Measurements from ENCODE around the gene RASSF6.

Gene RASSF6

DNA sequence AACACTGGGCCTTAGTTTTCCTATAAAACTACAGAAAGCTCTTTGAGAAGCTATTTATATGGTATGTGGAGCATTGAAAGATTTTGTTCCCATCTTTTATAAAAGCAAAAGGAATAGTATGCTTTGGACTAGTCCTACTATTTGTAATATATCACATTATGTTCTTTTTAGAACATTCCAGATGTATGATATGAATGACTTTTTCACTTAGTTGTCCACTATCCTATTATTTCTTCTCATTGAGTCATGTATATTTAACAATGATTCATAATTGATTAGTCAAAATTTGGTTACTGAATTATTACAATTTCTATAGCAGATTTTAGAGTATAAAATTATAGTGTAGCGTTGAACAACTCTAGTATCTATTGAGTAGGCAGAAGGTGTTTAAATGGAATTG is 34.2 kb downstream of the RASSF6 start:
- Histone ChIP-seq H3K9me3 (ENCODE audit: severe bottlenecking) (no peaks in the 10 kb centered on the region), H3K36me3 (no peaks in the 10 kb centered on the region), H3K4me3 (ENCODE audit: low read depth, low read length) (no peak overlapping the region), H3K27ac (no peak overlapping the region), H3K27me3 (ENCODE audit: insufficient read depth, low read depth, severe bottlenecking) (no peaks in the 10 kb centered on the region)
- DNase-seq: no peak
- no peak for TF ChIP-seq CTCF (IDR thresholded peaks at IDR 0.05; ENCODE audit: low read depth, low read length)

DNA sequence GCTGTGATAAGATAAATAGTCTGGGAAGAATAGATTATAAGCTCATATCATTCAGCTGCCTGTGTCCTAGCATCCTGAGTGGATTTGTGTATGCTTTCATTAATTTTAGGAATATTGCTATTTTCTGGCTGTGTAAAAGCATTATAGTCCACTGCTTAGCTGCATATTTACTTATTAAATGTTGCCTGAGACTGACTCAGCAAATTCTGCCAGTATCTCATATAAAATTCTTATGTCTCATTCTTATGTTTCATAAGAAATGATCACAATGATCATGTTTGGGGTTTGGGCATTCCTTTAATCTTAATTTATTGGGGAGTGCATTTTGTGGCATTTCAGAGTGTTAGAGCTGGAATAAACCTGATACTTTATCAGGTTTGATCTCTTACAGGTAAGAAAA is 34.9 kb downstream of the RASSF6 start:
- Histone ChIP-seq H3K36me3 (no peaks in the 10 kb centered on the region), H3K4me3 (ENCODE audit: low read depth, low read length) (no peak overlapping the region), H3K9me3 (ENCODE audit: severe bottlenecking) (no peaks in the 10 kb centered on the region), H3K27me3 (ENCODE audit: insufficient read depth, low read depth, severe bottlenecking) (no peaks in the 10 kb centered on the region), H3K27ac (no peak overlapping the region)
- DNase-seq: no peak
- no peak for TF ChIP-seq CTCF (IDR thresholded peaks at IDR 0.05; ENCODE audit: low read depth, low read length)

DNA sequence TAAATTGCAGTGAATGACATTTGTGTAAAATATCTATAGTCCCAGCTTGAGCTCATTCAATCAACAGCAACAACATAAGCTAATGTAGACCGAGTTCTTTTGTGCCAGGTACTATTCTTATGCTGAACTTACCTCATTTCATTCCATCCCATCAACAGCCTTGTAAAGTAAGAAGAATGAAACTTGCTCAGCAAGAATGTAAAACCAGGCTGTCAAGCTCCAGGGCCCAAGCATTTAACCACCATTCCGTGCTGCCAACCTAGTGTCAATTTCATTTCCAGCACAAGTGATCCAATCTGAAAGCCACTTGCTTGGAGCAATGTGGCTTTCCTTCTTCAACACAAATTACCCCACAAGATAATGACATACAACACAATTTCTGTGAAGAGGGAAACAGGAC is 36.6 kb downstream of the RASSF6 start:
- no peak overlapping the region for H3K27ac ChIP-seq
- no peaks in the 10 kb centered on the region for H3K9me3 ChIP-seq (ENCODE audit: severe bottlenecking)
- no peak for TF ChIP-seq CTCF (IDR thresholded peaks at IDR 0.05; ENCODE audit: low read depth, low read length)
- H3K36me3 ChIP-seq: no peaks in the 10 kb centered on the region
- H3K4me3 ChIP-seq (ENCODE audit: low read depth, low read length): no peak overlapping the region
- no peak for DNase-seq
- no peaks in the 10 kb centered on the region for H3K27me3 ChIP-seq (ENCODE audit: insufficient read depth, low read depth, severe bottlenecking)

- no peak overlapping the region for H3K4me3 ChIP-seq (ENCODE audit: low read depth, low read length)
- no peak for DNase-seq
- no peaks in the 10 kb centered on the region for H3K27me3 ChIP-seq (ENCODE audit: insufficient read depth, low read depth, severe bottlenecking)
- H3K27ac ChIP-seq: no peak overlapping the region
- H3K36me3 ChIP-seq: no peaks in the 10 kb centered on the region
- no peak for TF ChIP-seq CTCF (IDR thresholded peaks at IDR 0.05; ENCODE audit: low read depth, low read length)
- no peaks in the 10 kb centered on the region for H3K9me3 ChIP-seq (ENCODE audit: severe bottlenecking)
These were observed 42.9 kb downstream of the RASSF6 start for GRCh38 chr4:73577371-73577770.

- Histone ChIP-seq H3K27ac (no peak overlapping the region), H3K36me3 (no peaks in the 10 kb centered on the region), H3K27me3 (ENCODE audit: insufficient read depth, low read depth, severe bottlenecking) (no peaks in the 10 kb centered on the region), H3K4me3 (ENCODE audit: low read depth, low read length) (no peak overlapping the region), H3K9me3 (ENCODE audit: severe bottlenecking) (no peaks in the 10 kb centered on the region)
- no peak for TF ChIP-seq CTCF (IDR thresholded peaks at IDR 0.05; ENCODE audit: low read depth, low read length)
- DNase-seq: no peak
These were observed 43.9 kb downstream of the RASSF6 start for GRCh38 chr4:73576381-73576780.

DNA sequence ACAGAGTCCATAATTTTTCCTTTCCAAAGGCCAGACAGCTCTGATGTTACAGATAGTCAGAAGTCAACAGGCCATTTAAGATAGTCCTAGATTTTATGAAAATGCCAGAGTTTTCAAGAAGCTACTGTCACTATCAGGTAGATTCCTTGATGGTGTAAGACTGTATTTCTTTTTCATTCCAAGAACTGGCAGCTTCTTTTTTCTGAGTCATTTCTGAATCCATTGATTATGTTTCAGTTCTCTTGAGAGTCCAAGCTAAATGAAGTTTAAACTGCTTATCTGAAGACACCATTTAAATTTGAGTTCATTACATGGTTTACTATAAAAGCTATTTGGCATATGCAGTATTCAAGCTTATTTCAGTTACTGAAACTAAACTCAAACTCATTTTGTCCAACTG is 44.6 kb downstream of the RASSF6 start:
- TF ChIP-seq CTCF (IDR thresholded peaks at IDR 0.05; ENCODE audit: low read depth, low read length): no peak
- H3K27ac ChIP-seq: no peak overlapping the region
- no peaks in the 10 kb centered on the region for H3K36me3 ChIP-seq

More for the DNA sequence above, 44.6 kb downstream of the RASSF6 start:
- H3K27me3 ChIP-seq (ENCODE audit: insufficient read depth, low read depth, severe bottlenecking): no peaks in the 10 kb centered on the region
- H3K9me3 ChIP-seq (ENCODE audit: severe bottlenecking): no peaks in the 10 kb centered on the region
- DNase-seq: no peak
- H3K4me3 ChIP-seq (ENCODE audit: low read depth, low read length): no peak overlapping the region
